Heart left ventricle (tissue), 16 donors: ENCODE data around the gene TSNAXIP1. TPM values are rescaled to one million over a fixed set of nuclear protein-coding genes. Genes with fewer than 3 reads are reported as not detected.

ENCODE experiments used
- ATAC-seq, 4 donors: fragments of 200-7000 bp; cut with Tn5 transposase; one replicate each; pipeline ENCODE4 v1.9.1; 2020 to 2022; ENCODE audit warnings: moderate library complexity in 4 of 4, mild to moderate bottlenecking in 3 of 4, moderate number of reproducible peaks in 1 of 4
- DNase-seq, 5 donors: peaks; one replicate each; pipeline ENCODE4 v3.0.0-alpha.2; 2020
- H3K27ac ChIP-seq, 12 donors: fragments of 200-600 bp; sonication (generic) in 4 of 12; one replicate each; pipeline versions ENCODE4 v1.5.0 to v1.8.0; 2016 to 2022; ENCODE audit warnings: mild to moderate bottlenecking in 2 of 12
- H3K27me3 ChIP-seq, 9 donors: fragments of 200-600 bp; sonication (generic) in 2 of 9; one replicate each; pipeline versions ENCODE4 v1.5.1 to v1.8.0; 2016 to 2022; ENCODE audit warnings: mild to moderate bottlenecking in 3 of 9
- H3K36me3 ChIP-seq, 9 donors: fragments of 200-600 bp; sonication (generic) in 2 of 9; one replicate each; pipeline versions ENCODE4 v1.5.0 to v1.8.0; 2018 to 2022; ENCODE audit warnings: mild to moderate bottlenecking in 2 of 9
- H3K4me1 ChIP-seq, 12 donors: fragments of 200-600 bp; sonication (generic) in 4 of 12; one replicate each; pipeline versions ENCODE4 v1.5.0 to v1.8.0; 2016 to 2022; ENCODE audit warnings: mild to moderate bottlenecking in 3 of 12
- H3K4me3 ChIP-seq, 12 donors: fragments of 200-600 bp; sonication (generic) in 4 of 12; one replicate each; pipeline versions ENCODE4 v1.5.0 to v1.8.0; 2017 to 2022; ENCODE audit warnings: mild to moderate bottlenecking in 9 of 12, moderate library complexity in 4 of 12
- H3K9me3 ChIP-seq, 12 donors: fragments of 200-600 bp; sonication (generic) in 4 of 12; one replicate each; pipeline versions ENCODE4 v1.5.0 to v1.8.0; 2016 to 2022; ENCODE audit warnings: mild to moderate bottlenecking in 1 of 12
- CTCF ChIP-seq, 12 donors: fragments of 200-600 bp; sonication (generic) in 4 of 12; IDR thresholded peaks; one replicate each; pipeline versions ENCODE4 v1.5.0 to v1.8.0; 2018 to 2022; ENCODE audit warnings: antibody characterized with exemption in 12 of 12, mild to moderate bottlenecking in 5 of 12
- POLR2A ChIP-seq, 2 donors: fragments of 450-650 bp; IDR thresholded peaks; one replicate each; pipeline ENCODE4 v1.6.1; 2017; ENCODE audit warnings: antibody characterized with exemption in 2 of 2, mild to moderate bottlenecking in 2 of 2, moderate library complexity in 2 of 2
- WGBS, 4 donors: extraction: QIAGEN DNeasy Blood & Tissue Kit in 2 of 4; methylation state at CpG; one replicate each; pipeline versions ENCODE4 v1.1.5 to v1.1.7; 2013 to 2018; 5-methylcytosine and 5-hydroxymethylcytosine counted together
- intact Hi-C, 10 donors: fragments of 100-400 bp; cut with DNase I; formaldehyde crosslinking; loops; one replicate each; pipeline versions ENCODE4 v1.11.1 to v1.14.2; 2022
- polyA plus RNA-seq, 2 donors: library from polyadenylated mRNA; stranded (reverse); fragments of 200-250 nt; gene quantifications; one replicate each; pipeline ENCODE4 v1.2.3, GENCODE V29; 2013
- total RNA-seq, 9 donors: library from RNA; depleted of rRNA in 2 of 9; stranded (reverse); fragments of >200 nt in 2 of 9; fragmentation: NEBNext Ultra II Directional in 3 of 9; extraction: Animal tissue kit (Norgen Biotek cat#: 25700) in 3 of 9; gene quantifications; one replicate each; pipeline versions ENCODE4 v1.1.0 to v1.2.4, GENCODE V29; 2016 to 2023
- donor health status: ischemic (EF 13 %, LVEDD 7.1; RV severe dilation, severe dysfunction).
- donor health status: healthy with polysubstance abuse.
- donor health status: DM: no; HTN: yes; CAD: no.
- donor health status: DM: no; HTN: no; CAD: no.
- donor health status: ischemic (EF 25% LVEDD 6.9; RV normal size, moderate dysfunction).
- donor health status: ischemic (EF 25% LVEDD 5.7; RV mildly dilated, moderate dysfunction).
- donor health status: healthy.
- donor health status: DM: yes; HTN: yes; CAD: no.
- donor health status: ischemic (EF 35%, LVEDD 5.7; RV mildly dilated, moderate dysfunction).
- donor health status: nonischemic (EF 11% LVEDD 7.7; RV severe dilation, severe dysfunction).
- donor health status: DM: yes; HTN: yes; CAD: no.
- donor health status: PGD.
- donor health status: ischemic (EF 29% LVEDD 5.4; RV normal size, mild dysfunction).
- donor health status: nonischemic (EF 23%, LVEDD 6.1; RV moderate dilation, normal function).

The TSNAXIP1 gene
- total and polyA plus RNA-seq, 11 donors, result 0.16 to 0.93 (median 0.57) TPM; not detected in 1

DNA sequence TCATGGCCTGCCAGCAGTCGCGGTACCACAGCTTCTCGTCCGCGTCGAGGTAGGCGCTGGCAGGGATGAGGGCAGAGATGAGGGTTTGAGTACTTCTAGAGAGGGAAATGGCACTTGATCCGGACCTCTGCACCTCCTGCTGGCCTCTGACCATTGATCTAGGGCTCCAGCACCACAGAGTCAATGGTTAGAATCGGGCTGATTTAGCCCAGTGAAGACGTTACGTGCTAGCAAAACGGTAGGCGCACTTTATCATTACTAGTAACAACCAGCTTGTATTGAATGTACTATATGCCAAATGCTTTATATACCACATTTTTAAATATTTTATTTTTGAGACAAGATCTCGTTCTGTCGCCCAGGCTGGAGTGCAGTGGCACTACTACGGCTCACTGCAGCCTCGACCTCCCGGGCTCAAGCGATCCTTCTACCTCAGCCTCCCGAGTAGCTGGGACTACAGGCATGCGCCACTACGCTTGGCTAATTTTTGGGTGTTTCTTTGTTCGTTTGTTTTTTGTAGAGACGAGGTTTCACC lies 526 bp downstream of the TSNAXIP1 start:
- DNase-seq, result peak in 1 of 5 donors; percentile 14
- no peak for ATAC-seq
- peak overlapping the region in 11 of 12 donors; percentile 45 to 91 (median 60) for H3K27ac ChIP-seq
- no peaks in the 10 kb centered on the region for H3K9me3 ChIP-seq
- intact Hi-C loops, result loop anchor here in 8 of 10 donors (2.0 to 10.0 kb wide), 11 partner anchors 40 to 428 kb away; partner anchors contain the start of genes CENPT (in 1 of the 8), ESRP2 (in 1 of the 8), GFOD2 (in 1 of the 8) and NUTF2 (in 1 of the 8)
- H3K36me3 ChIP-seq, result peaks cover 0 to 27% (median 14%) of the 10 kb centered on the region in 9 donors
- peak overlapping the region; percentile 26 to 98 (median 77) for H3K4me3 ChIP-seq
- TF ChIP-seq CTCF (IDR thresholded peaks at IDR 0.05) (peak in 4 of 12 donors; percentile 11 to 29 (median 23)), POLR2A (IDR thresholded peaks at IDR 0.05) (no peak)
- peaks cover 0 to 33% (median 17%) of the 10 kb centered on the region in 12 donors for H3K4me1 ChIP-seq
- no peaks in the 10 kb centered on the region for H3K27me3 ChIP-seq
- WGBS, 4 donors, result 31 to 39% (median 33%) methylated on average over 24 of the region's 24 CpGs

- H3K4me1 ChIP-seq, result peaks cover 0 to 12% (median 5%) of the 10 kb centered on the region in 12 donors
- H3K4me3 ChIP-seq, result no peak overlapping the region
- intact Hi-C loops, result loop anchor here in 4 of 10 donors (5.0 to 10.0 kb wide), 5 partner anchors 140 to 413 kb away; no protein-coding TSS in a partner anchor
- no peaks in the 10 kb centered on the region for H3K36me3 ChIP-seq
- H3K9me3 ChIP-seq, result no peaks in the 10 kb centered on the region
- no peaks in the 10 kb centered on the region for H3K27me3 ChIP-seq
- DNase-seq (no peak), ATAC-seq (no peak)
- WGBS, 4 donors, result 90 to 100% (median 95%) methylated on average over 1 of the region's 1 CpG
- H3K27ac ChIP-seq, result no peak overlapping the region
- TF ChIP-seq POLR2A (IDR thresholded peaks at IDR 0.05) (no peak), CTCF (IDR thresholded peaks at IDR 0.05) (no peak)
Measured at GRCh38 chr16:67811899-67812298, 5.2 kb downstream of the TSNAXIP1 start.

- H3K27me3 ChIP-seq, result no peaks in the 10 kb centered on the region
- intact Hi-C loops, result loop anchor here in 4 of 10 donors (5.0 to 10.0 kb wide), 5 partner anchors 142 to 410 kb away; no protein-coding TSS in a partner anchor
- H3K36me3 ChIP-seq, result no peaks in the 10 kb centered on the region
- no peak overlapping the region for H3K27ac ChIP-seq
- peak in 1 of 5 donors; percentile 31 for DNase-seq
- ATAC-seq, result no peak
- H3K4me3 ChIP-seq, result no peak overlapping the region
- WGBS, 4 donors, result 79 to 84% (median 84%) methylated on average over 8 of the region's 8 CpGs
- TF ChIP-seq CTCF (IDR thresholded peaks at IDR 0.05), result no peak
- TF ChIP-seq POLR2A (IDR thresholded peaks at IDR 0.05), result no peak
- peaks cover 0 to 6% (median 0%) of the 10 kb centered on the region in 12 donors for H3K4me1 ChIP-seq
- no peaks in the 10 kb centered on the region for H3K9me3 ChIP-seq
Measured at GRCh38 chr16:67814567-67814966, 7.9 kb downstream of the TSNAXIP1 start.

DNA sequence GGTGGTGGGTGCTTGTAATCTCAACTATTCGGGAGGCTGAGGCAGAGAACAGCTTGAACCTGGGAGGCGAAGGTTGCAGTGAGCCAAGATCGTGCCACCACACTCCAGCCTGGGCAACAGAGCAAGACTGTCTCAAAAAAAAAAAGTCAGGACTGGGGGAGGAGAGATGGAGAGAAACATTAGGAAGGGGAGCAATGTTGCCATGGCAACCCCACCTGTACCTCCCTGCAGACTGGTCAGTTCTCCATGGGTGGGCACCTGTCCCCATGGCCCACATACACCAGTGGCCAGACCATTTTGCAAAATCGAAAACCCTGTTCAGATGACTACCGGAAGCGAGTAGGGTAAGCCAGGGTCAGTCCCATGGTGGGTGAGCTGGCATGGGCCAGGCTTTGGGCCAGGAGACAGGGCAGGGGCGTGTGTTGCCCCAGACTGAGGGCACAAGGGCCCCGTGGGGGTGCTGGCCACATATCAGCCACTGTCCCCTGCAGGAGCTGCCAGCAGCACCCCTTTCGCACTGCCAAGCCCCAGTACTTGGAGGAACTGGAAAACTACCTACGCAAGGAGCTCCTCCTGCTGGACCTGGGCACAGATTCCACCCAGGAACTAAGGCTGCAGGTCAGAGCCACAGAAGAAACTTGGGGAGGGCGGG lies 14.0 kb downstream of the TSNAXIP1 start:
- no peak for DNase-seq
- Histone ChIP-seq H3K27ac (no peak overlapping the region), H3K9me3 (no peaks in the 10 kb centered on the region), H3K36me3 (no peaks in the 10 kb centered on the region), H3K4me1 (peaks cover 0 to 6% (median 0%) of the 10 kb centered on the region in 12 donors), H3K4me3 (no peak overlapping the region), H3K27me3 (no peaks in the 10 kb centered on the region)
- TF ChIP-seq CTCF (IDR thresholded peaks at IDR 0.05), result no peak
- TF ChIP-seq POLR2A (IDR thresholded peaks at IDR 0.05), result no peak
- no peak for ATAC-seq
- intact Hi-C loops, result no loop called here
- 88 to 96% (median 94%) methylated on average over 11 of the region's 11 CpGs for WGBS, 4 donors
